Parathyroid adenoma (tissue), 2 donors: ENCODE measurements around the gene DOK1.

ENCODE experiments used
- H2AFZ ChIP-seq: fragments of 300-600 bp; sonication (generic); one replicate; pipeline ENCODE4 v1.7.0; 2017; ENCODE audit warnings: antibody characterized with exemption, mild to moderate bottlenecking
- H3K27ac ChIP-seq: fragments of 300-600 bp; sonication (generic); one replicate; pipeline ENCODE4 v1.7.0; 2017
- H3K27me3 ChIP-seq: fragments of 300-600 bp; sonication (generic); one replicate; pipeline ENCODE4 v1.7.0; 2017; ENCODE audit warnings: low read length; ENCODE audit not compliant: control insufficient read depth, insufficient read depth
- H3K36me3 ChIP-seq: fragments of 300-600 bp; sonication (generic); one replicate; pipeline ENCODE4 v1.7.0; 2017; ENCODE audit warnings: low read length; ENCODE audit not compliant: control insufficient read depth, insufficient read depth
- H3K4me1 ChIP-seq: fragments of 300-600 bp; sonication (generic); one replicate; pipeline ENCODE4 v1.7.0; 2017; ENCODE audit warnings: control low read depth
- H3K4me2 ChIP-seq: fragments of 300-600 bp; sonication (generic); one replicate; pipeline ENCODE4 v1.7.0; 2017; ENCODE audit warnings: low read length
- H3K4me3 ChIP-seq: fragments of 300-600 bp; sonication (generic); one replicate; pipeline ENCODE4 v1.7.0; 2017; ENCODE audit warnings: low read depth, low read length
- H3K79me2 ChIP-seq: fragments of 300-600 bp; sonication (generic); one replicate; pipeline ENCODE4 v1.7.0; 2017; ENCODE audit warnings: control low read depth
- H3K9ac ChIP-seq: fragments of 300-600 bp; sonication (generic); one replicate; pipeline ENCODE4 v1.7.0; 2017; ENCODE audit warnings: mild to moderate bottlenecking
- H3K9me3 ChIP-seq: fragments of 300-600 bp; sonication (generic); one replicate; pipeline ENCODE4 v1.7.0; 2017; ENCODE audit warnings: low read length; ENCODE audit not compliant: control insufficient read depth
- CTCF ChIP-seq: fragments of 300-600 bp; sonication (generic); IDR thresholded peaks from one replicate; pipeline ENCODE4 v1.7.0; 2017; ENCODE audit warnings: antibody characterized with exemption, mild to moderate bottlenecking
- donor health status: primary hyperparathyroidism.

Gene DOK1

GRCh38 chr2:74569686-74570085, 15.2 kb downstream of the DOK1 start:
- Histone ChIP-seq H3K27ac (no peak overlapping the region), H3K36me3 (no peaks in the 10 kb centered on the region), H3K9ac (no peak overlapping the region), H3K4me2 (no peak overlapping the region), H3K4me1 (no peaks in the 10 kb centered on the region), H3K79me2 (no peaks in the 10 kb centered on the region), H3K9me3 (no peaks in the 10 kb centered on the region), H3K4me3 (no peak overlapping the region), H3K27me3 (no peaks in the 10 kb centered on the region), H2AFZ (no peak overlapping the region)
- no peak for TF ChIP-seq CTCF

GRCh38 chr2:74571058-74571457, 16.5 kb downstream of the DOK1 start:
- no peaks in the 10 kb centered on the region for H3K27me3 ChIP-seq
- no peak overlapping the region for H3K27ac ChIP-seq
- no peak overlapping the region for H2AFZ ChIP-seq
- H3K36me3 ChIP-seq = no peaks in the 10 kb centered on the region
- no peak overlapping the region for H3K9ac ChIP-seq
- H3K79me2 ChIP-seq = no peaks in the 10 kb centered on the region
- TF ChIP-seq CTCF = no peak
- no peaks in the 10 kb centered on the region for H3K9me3 ChIP-seq
- no peak overlapping the region for H3K4me3 ChIP-seq
- H3K4me2 ChIP-seq = no peak overlapping the region
- no peaks in the 10 kb centered on the region for H3K4me1 ChIP-seq

- TF ChIP-seq CTCF = no peak
- H3K27ac ChIP-seq = no peak overlapping the region
- no peak overlapping the region for H3K9ac ChIP-seq
- H3K9me3 ChIP-seq = no peaks in the 10 kb centered on the region
- no peaks in the 10 kb centered on the region for H3K36me3 ChIP-seq
- H3K27me3 ChIP-seq = no peaks in the 10 kb centered on the region
- no peak overlapping the region for H3K4me3 ChIP-seq
- no peaks in the 10 kb centered on the region for H3K4me1 ChIP-seq
- H2AFZ ChIP-seq = no peak overlapping the region
- H3K79me2 ChIP-seq = no peaks in the 10 kb centered on the region
- H3K4me2 ChIP-seq = no peak overlapping the region
These were observed 17.8 kb downstream of the DOK1 start for GRCh38 chr2:74572178-74572925.

- no peak overlapping the region for H3K4me3 ChIP-seq
- H3K27ac ChIP-seq = no peak overlapping the region
- H3K36me3 ChIP-seq = no peaks in the 10 kb centered on the region
These were observed 19.4 kb downstream of the DOK1 start for GRCh38 chr2:74573747-74574562.

More at GRCh38 chr2:74573747-74574562, 19.4 kb downstream of the DOK1 start:
- no peaks in the 10 kb centered on the region for H3K4me1 ChIP-seq
- H3K9me3 ChIP-seq = no peaks in the 10 kb centered on the region
- no peak overlapping the region for H3K4me2 ChIP-seq
- TF ChIP-seq CTCF = no peak
- H3K79me2 ChIP-seq = no peaks in the 10 kb centered on the region
- no peaks in the 10 kb centered on the region for H3K27me3 ChIP-seq
- H3K9ac ChIP-seq = no peak overlapping the region
- peak overlapping the region; percentile 18 for H2AFZ ChIP-seq
